Activated CD4-positive, alpha-beta T cell treated with anti-CD3 and anti-CD28 coated beads, Interleukin-2, amount 50 U/mL, for 48 hours (primary cell): ENCODE data around the gene A2ML1.
A peak's percentile ranks its signal among the peaks of the same experiment; 100 is the strongest.
"Not testable (repeated sequence)": the region's sequence is repeated elsewhere in the genome, so short reads cannot be mapped to it uniquely, and the experiment has no call there.

ENCODE experiments used
- DNase-seq, 2 experiments: peaks; one replicate each; pipeline ENCODE4 v3.0.0-alpha.2; 2020

The A2ML1 gene

GRCh38 chr12:8909752-8910151 is 87.3 kb downstream of the A2ML1 start:
- DNase-seq: no peak

- DNase-seq: no peak
Measured at GRCh38 chr12:8911606-8912268, 89.3 kb downstream of the A2ML1 start.

- peak in 1 of 2 experiments; percentile 13 for DNase-seq
Measured at GRCh38 chr12:8912914-8913313, 90.5 kb downstream of the A2ML1 start.

DNA sequence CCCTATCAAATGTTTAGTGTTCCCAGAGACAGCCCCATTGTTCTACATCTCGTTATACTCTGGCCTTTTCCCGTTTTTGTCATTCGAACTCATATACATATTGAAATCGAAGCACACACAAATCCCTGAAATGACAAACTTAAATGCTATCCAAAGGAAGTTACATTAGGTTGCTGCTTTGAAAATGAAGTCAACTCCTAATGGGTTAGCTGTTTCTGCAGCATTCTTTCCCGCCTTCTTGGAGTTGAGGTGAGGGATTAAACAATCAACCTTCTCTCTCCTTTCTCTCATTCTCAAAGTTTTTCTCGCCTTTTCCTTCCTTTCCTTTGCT is 91.2 kb downstream of the A2ML1 start:
- DNase-seq: no peak

DNA sequence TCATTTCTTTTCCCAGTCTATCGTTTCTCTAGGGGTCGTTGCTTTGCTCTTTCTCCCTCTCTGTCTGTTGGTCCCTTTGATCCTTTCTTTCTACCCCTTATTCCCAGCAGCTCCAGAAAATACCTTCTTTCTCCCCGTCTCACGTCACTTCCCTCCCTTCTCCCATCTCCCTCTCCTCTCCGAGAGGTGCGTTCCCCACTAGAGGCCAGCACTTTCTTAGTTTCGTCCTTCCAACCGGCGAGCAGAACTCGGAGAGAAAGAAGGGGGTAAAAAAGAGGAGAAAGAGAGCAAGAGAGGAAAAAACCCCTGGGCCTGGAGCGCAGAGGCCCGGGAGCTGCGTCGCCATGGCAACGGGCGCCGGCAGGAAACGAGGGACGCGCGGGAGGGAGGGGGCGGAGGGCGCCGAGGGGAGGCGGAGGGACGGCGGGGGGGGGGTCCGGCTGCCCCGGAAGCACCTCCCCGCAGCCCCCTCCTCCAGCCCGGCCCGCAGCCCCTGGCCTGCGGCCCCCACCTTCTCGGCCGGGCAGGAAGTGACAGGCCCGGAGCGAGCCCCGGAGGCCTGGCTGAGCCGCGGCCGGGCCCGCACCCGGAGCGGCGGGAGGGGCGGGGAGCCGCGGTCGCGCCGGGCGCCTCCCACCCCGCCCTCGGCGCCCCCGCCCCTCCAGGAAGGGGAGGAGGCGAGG is 91.8 kb downstream of the A2ML1 start, which contains the start of gene PHC1:
Gene PHC1, plus strand, starts transcription at position 477 of the 683 bp plus-strand sequence. CDS start 3,169 bp downstream, outside the sequence.
- peak; percentile 74 to 77 for DNase-seq

DNA sequence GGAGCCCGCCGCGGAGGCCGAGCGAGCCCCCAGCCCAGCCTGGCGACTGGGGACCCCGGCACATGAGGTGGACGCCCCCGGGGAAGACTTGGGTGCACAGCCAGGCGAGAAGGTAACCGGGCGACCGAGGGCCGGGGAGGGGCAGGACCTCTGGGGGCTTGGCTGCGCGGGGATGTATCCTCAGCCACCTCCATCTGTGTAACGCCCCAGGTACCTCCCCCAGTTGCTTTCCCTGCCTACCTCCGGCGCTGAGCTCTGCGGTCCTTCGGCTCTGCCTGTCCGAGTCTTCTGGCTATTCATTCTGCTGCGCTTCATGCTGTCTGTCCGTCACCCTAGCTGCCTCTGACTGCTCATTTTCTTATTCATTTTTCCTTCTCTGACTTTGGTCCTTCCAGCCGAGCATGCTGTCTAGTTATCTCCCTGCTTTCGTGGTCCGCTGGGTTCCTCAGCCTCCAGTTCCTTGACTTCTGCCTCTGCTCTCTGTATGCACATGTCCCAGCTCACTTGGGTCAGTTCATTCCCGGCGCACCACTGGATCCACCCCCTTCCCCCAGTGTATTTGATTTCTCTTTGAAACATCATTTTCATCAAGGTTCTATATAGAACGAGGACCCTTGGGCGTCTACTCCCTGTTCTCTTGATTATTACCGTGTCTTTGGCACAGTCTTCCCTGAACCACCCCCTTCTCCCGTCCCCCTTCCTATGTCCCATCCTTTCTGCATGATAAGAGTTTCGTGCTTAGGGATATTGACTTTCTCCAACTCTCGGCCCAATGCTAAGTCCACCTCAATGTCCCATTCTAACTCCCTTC is 92.5 kb downstream of the A2ML1 start:
- DNase-seq: peak; percentile 57 to 69

GRCh38 chr12:8916154-8916553 is 93.7 kb downstream of the A2ML1 start:
- DNase-seq: no peak

- DNase-seq: no peak
Measured at GRCh38 chr12:8917031-8917430, 94.6 kb downstream of the A2ML1 start.

DNA sequence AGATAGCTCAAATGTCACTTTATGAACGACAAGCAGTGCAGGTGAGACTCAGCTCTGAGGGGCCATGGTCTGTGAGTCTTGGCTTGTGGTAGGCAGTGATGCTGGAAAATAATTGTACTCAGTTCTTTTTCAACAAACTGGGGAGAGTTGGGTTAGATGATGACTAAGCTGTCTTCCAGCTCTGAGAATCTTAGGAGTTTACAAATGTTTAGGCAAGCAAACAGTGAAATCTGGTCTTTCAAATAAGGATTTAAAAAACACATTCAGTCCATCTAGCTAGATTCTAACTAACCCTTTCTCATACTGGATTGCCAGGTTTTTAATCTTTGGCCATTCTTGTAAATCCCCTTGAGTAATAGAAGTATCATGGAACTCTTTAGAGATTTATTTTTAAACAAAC is 95.3 kb downstream of the A2ML1 start:
- DNase-seq: no peak

DNA sequence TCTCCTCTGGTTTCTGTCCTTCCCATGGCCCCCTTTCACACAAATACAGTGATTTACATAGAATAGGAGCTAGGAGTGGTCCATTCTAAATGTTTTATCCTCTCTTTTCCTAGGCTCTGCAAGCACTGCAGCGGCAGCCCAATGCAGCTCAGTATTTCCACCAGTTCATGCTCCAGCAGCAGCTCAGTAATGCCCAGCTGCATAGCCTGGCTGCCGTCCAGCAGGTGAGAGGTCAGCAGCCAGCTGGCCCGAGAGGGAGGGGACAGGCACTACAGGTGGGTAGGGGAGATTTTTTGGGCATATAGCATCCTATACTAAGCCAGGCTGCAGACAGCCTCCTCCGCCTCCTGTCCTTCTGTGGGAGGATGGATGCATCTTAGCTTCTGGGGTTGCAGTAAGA is 97.2 kb downstream of the A2ML1 start:
- not testable (repeated sequence) for DNase-seq

DNA sequence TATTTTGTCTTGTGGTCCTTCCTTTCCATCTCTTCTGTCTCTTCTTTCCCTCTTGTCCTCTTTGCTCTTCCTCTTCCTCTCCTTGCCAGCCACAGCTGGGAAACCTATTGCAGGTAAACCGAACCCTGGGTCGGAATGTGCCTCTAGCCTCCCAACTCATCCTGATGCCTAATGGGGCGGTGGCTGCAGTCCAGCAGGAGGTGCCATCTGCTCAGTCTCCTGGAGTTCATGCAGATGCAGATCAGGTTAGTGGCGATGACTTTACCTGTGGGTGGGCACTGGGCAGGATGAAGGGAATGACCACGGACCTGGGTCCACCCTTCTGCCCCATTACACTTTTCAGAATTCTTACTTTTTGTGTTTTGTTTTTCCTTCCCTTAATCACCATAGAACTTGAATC is 100.1 kb downstream of the A2ML1 start:
- no peak for DNase-seq
